Liver (tissue), 9 donors: Measurements from ENCODE around the gene PTPRC. TPM values are rescaled to one million over a fixed set of nuclear protein-coding genes. Genes with fewer than 3 reads are reported as not detected.
"Not testable (repeated sequence)": the region's sequence is repeated elsewhere in the genome, so short reads cannot be mapped to it uniquely, and the experiment has no call there.

Experiments
- DNase-seq: peaks from one replicate; pipeline ENCODE4 v3.0.0-alpha.2; 2017; ENCODE audit warnings: low spot score
- H3K27ac ChIP-seq, 2 donors: one replicate each; pipeline ENCODE4 v1.7.0; 2013; ENCODE audit warnings: inconsistent platforms in 2 of 2, low read length in 2 of 2, control low read depth in 1 of 2, low read depth in 1 of 2, mild to moderate bottlenecking in 1 of 2
- H3K27me3 ChIP-seq, 4 donors: one replicate each; pipeline versions ENCODE4 v1.6.1 to v1.7.0; 2013; ENCODE audit warnings: low read length in 3 of 4, inconsistent platforms in 1 of 4, mild to moderate bottlenecking in 1 of 4, moderate library complexity in 1 of 4; ENCODE audit not compliant: control insufficient read depth in 4 of 4, insufficient read depth in 4 of 4
- H3K36me3 ChIP-seq, 4 donors: one replicate each; pipeline versions ENCODE4 v1.6.1 to v1.7.0; 2013; ENCODE audit warnings: low read length in 3 of 4, mild to moderate bottlenecking in 3 of 4, low read depth in 1 of 4, moderate library complexity in 1 of 4; ENCODE audit not compliant: control insufficient read depth in 4 of 4, insufficient read depth in 3 of 4
- H3K4me1 ChIP-seq, 4 donors: one replicate each; pipeline versions ENCODE4 v1.6.1 to v1.7.0; 2013; ENCODE audit warnings: low read length in 3 of 4, mild to moderate bottlenecking in 3 of 4, moderate library complexity in 1 of 4; ENCODE audit not compliant: control insufficient read depth in 4 of 4, insufficient read depth in 4 of 4
- H3K4me3 ChIP-seq, 3 donors: one replicate each; pipeline versions ENCODE4 v1.6.1 to v1.7.0; 2013; ENCODE audit warnings: low read length in 3 of 3, control low read depth in 1 of 3, low read depth in 1 of 3, mild to moderate bottlenecking in 1 of 3
- H3K9ac ChIP-seq, 2 donors: one replicate each; pipeline ENCODE4 v1.7.0; 2013; ENCODE audit warnings: low read length in 2 of 2, mild to moderate bottlenecking in 2 of 2, moderate library complexity in 2 of 2, control low read depth in 1 of 2, low read depth in 1 of 2
- H3K9me3 ChIP-seq, 4 donors: one replicate each; pipeline versions ENCODE4 v1.6.1 to v1.7.0; 2013; ENCODE audit warnings: low read length in 3 of 4; ENCODE audit not compliant: control insufficient read depth in 4 of 4
- ATF3 ChIP-seq: IDR thresholded peaks from 2 replicates; pipeline ENCODE4 v1.6.1; 2016; ENCODE audit warnings: antibody characterized with exemption
- CTCF ChIP-seq: fragments of 150-350 bp; IDR thresholded peaks from 2 replicates; pipeline ENCODE4 v1.5.1; 2017; ENCODE audit warnings: improper control_type of control experiment, low read depth, low read length; ENCODE audit not compliant: missing input control
- FOXA1 ChIP-seq: IDR thresholded peaks from 2 replicates; pipeline ENCODE4 v1.6.1; 2016; ENCODE audit warnings: antibody characterized with exemption
- FOXA2 ChIP-seq: IDR thresholded peaks from 2 replicates; pipeline ENCODE4 v1.6.1; 2016; ENCODE audit warnings: antibody characterized with exemption
- HNF4A ChIP-seq, 2 donors: conservative IDR thresholded peaks; 2 replicates each; pipeline ENCODE4 v1.6.1; 2016; ENCODE audit warnings: antibody characterized with exemption in 2 of 2, mild to moderate bottlenecking in 2 of 2
- HNF4G ChIP-seq: IDR thresholded peaks from 2 replicates; pipeline ENCODE4 v1.6.1; 2016; ENCODE audit warnings: antibody characterized with exemption
- JUND ChIP-seq, 2 donors: IDR thresholded peaks; 2 replicates each; pipeline ENCODE4 v1.6.1; 2016; ENCODE audit warnings: antibody characterized with exemption in 2 of 2
- NR2F2 ChIP-seq: IDR thresholded peaks from 2 replicates; pipeline ENCODE4 v1.6.1; 2016; ENCODE audit warnings: antibody characterized with exemption
- REST ChIP-seq: IDR thresholded peaks from 2 replicates; pipeline ENCODE4 v1.6.1; 2016; ENCODE audit warnings: antibody characterized with exemption, mild to moderate bottlenecking
- RXRA ChIP-seq, 2 donors: IDR thresholded peaks; 2 replicates each; pipeline ENCODE4 v1.6.1; 2017 to 2018; ENCODE audit warnings: antibody characterized with exemption in 2 of 2, mild to moderate bottlenecking in 1 of 2
- SP1 ChIP-seq: IDR thresholded peaks from 2 replicates; pipeline ENCODE4 v1.6.1; 2018; ENCODE audit warnings: antibody characterized with exemption, mild to moderate bottlenecking
- TAF1 ChIP-seq: conservative IDR thresholded peaks from 2 replicates; pipeline ENCODE4 v1.6.1; 2016; ENCODE audit warnings: antibody characterized with exemption, mild to moderate bottlenecking
- YY1 ChIP-seq: IDR thresholded peaks from 2 replicates; pipeline ENCODE4 v1.6.1; 2016; ENCODE audit warnings: antibody characterized with exemption, mild to moderate bottlenecking
- ZBTB33 ChIP-seq: IDR thresholded peaks from 2 replicates; pipeline ENCODE4 v1.6.1; 2016; ENCODE audit warnings: antibody characterized with exemption
- WGBS: extraction: QIAGEN DNeasy Blood & Tissue Kit; methylation state at CpG from one replicate; pipeline ENCODE4 v1.1.7; 2013; 5-methylcytosine and 5-hydroxymethylcytosine counted together
- polyA plus RNA-seq, 2 donors: library from polyadenylated mRNA; stranded (reverse) in 1 of 2; unstranded in 1 of 2; fragments of 200-250 nt in 1 of 2; fragments of >200 nt in 1 of 2; fragmentation: Nextera tagmentation in 1 of 2; extraction: Ambion mirVana in 1 of 2; gene quantifications; one replicate each; pipeline versions ENCODE4 v1.2.1 to v1.2.3, GENCODE V29; 2013 to 2015
- total RNA-seq, 2 donors: library from RNA; depleted of rRNA; stranded (reverse); fragments of >200 nt; gene quantifications; one replicate each; pipeline ENCODE4 v1.2.3, GENCODE V29; 2014
- TF ChIP-seq, protein P1 (sequence below): IDR thresholded peaks from 2 replicates; pipeline ENCODE4 v1.6.1; 2016; ENCODE audit warnings: antibody characterized with exemption
- donor health status: healthy.
- donor health status: healthy.
- donor health status: healthy.
- donor health status: healthy.
- donor health status: healthy.

Gene PTPRC
- total and polyA plus RNA-seq, 4 donors: 5.8 to 34.1 (median 16.2) TPM

GRCh38 chr1:198600906-198601305, 37.9 kb upstream of the PTPRC start:
- H3K36me3 ChIP-seq: no peaks in the 10 kb centered on the region
- peaks cover 0 to 4% (median 0%) of the 10 kb centered on the region in 4 donors for H3K4me1 ChIP-seq
- no peaks in the 10 kb centered on the region for H3K9me3 ChIP-seq
- TF ChIP-seq CTCF (no peak), YY1 (no peak), HNF4G (no peak), TAF1 (no peak)
- WGBS: 97% methylated on average over 1 of the region's 1 CpG
- DNase-seq: no peak
- no peaks in the 10 kb centered on the region for H3K27me3 ChIP-seq
- no peak overlapping the region for H3K4me3 ChIP-seq
- no peak overlapping the region for H3K9ac ChIP-seq
- H3K27ac ChIP-seq: no peak overlapping the region

GRCh38 chr1:198601310-198601709, 37.5 kb upstream of the PTPRC start:
- 39% methylated on average over 1 of the region's 1 CpG for WGBS
- H3K9ac ChIP-seq, H3K4me1 ChIP-seq, H3K27me3 ChIP-seq, H3K4me3 ChIP-seq, H3K36me3 ChIP-seq, H3K9me3 ChIP-seq, DNase-seq, H3K27ac ChIP-seq: not testable (repeated sequence)
- TF ChIP-seq HNF4A (conservative IDR thresholded peaks at IDR 0.05) (peak; percentile 32 to 54), RXRA (IDR thresholded peaks at IDR 0.05) (peak; percentile 32 to 51)

GRCh38 chr1:198601936-198602889, 36.6 kb upstream of the PTPRC start:
- H3K9ac ChIP-seq: no peak overlapping the region
- no peaks in the 10 kb centered on the region for H3K36me3 ChIP-seq
- H3K9me3 ChIP-seq: no peaks in the 10 kb centered on the region
- H3K4me1 ChIP-seq: peaks cover 0 to 4% (median 0%) of the 10 kb centered on the region in 4 donors
- H3K4me3 ChIP-seq: no peak overlapping the region
- DNase-seq: no peak
- WGBS: 93% methylated on average over 2 of the region's 2 CpGs
- no peak for TF ChIP-seq FOXA1
- TF ChIP-seq SP1: no peak
- no peak for TF ChIP-seq TAF1
- TF ChIP-seq ZBTB33: no peak
- TF ChIP-seq, protein P1, sequence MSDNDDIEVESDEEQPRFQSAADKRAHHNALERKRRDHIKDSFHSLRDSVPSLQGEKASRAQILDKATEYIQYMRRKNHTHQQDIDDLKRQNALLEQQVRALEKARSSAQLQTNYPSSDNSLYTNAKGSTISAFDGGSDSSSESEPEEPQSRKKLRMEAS: no peak
- no peak for TF ChIP-seq HNF4A (conservative IDR thresholded peaks at IDR 0.05)
- TF ChIP-seq FOXA2: no peak
- TF ChIP-seq ATF3: no peak
- no peak for TF ChIP-seq REST
- TF ChIP-seq NR2F2: no peak
- no peak for TF ChIP-seq RXRA (IDR thresholded peaks at IDR 0.05)
- TF ChIP-seq YY1: no peak
- TF ChIP-seq JUND (IDR thresholded peaks at IDR 0.05): no peak
- no peaks in the 10 kb centered on the region for H3K27me3 ChIP-seq
- no peak overlapping the region for H3K27ac ChIP-seq
